IPS-15b (cell line): Measurements from ENCODE around the gene CHCHD10.

Source experiments
- H3K27me3 ChIP-seq: one replicate; pipeline ENCODE4 v1.6.1; 2013; ENCODE audit warnings: low read length; ENCODE audit not compliant: control insufficient read depth, insufficient read depth
- H3K36me3 ChIP-seq: one replicate; pipeline ENCODE4 v1.6.1; 2013; ENCODE audit warnings: low read length; ENCODE audit not compliant: control insufficient read depth, insufficient read depth
- H3K4me1 ChIP-seq: one replicate; pipeline ENCODE4 v1.6.1; 2013; ENCODE audit warnings: mild to moderate bottlenecking, low read length; ENCODE audit not compliant: control insufficient read depth, insufficient read depth
- H3K4me3 ChIP-seq: one replicate; pipeline ENCODE4 v1.5.1; 2013; ENCODE audit warnings: low read depth, low read length
- H3K9ac ChIP-seq: one replicate; pipeline ENCODE4 v1.6.1; 2013; ENCODE audit warnings: low read depth, mild to moderate bottlenecking, low read length
- H3K9me3 ChIP-seq: one replicate; pipeline ENCODE4 v1.6.1; 2013; ENCODE audit warnings: mild to moderate bottlenecking, low read length; ENCODE audit not compliant: control insufficient read depth, insufficient read depth

CHCHD10 gene

GRCh38 chr22:23763954-23764353, 3.8 kb downstream of the CHCHD10 start:
- H3K9me3 ChIP-seq, result no peaks in the 10 kb centered on the region
- H3K9ac ChIP-seq, result no peak overlapping the region
- H3K4me1 ChIP-seq, result peaks cover 13% of the 10 kb centered on the region
- H3K27me3 ChIP-seq, result peaks cover under 1% of the 10 kb centered on the region
- H3K4me3 ChIP-seq, result peak overlapping the region; percentile 52
- H3K36me3 ChIP-seq, result peaks cover 13% of the 10 kb centered on the region

GRCh38 chr22:23763579-23763945, 4.2 kb downstream of the CHCHD10 start:
- Histone ChIP-seq H3K27me3 (no peaks in the 10 kb centered on the region), H3K4me1 (peaks cover 13% of the 10 kb centered on the region), H3K9ac (no peak overlapping the region), H3K36me3 (peaks cover 13% of the 10 kb centered on the region), H3K4me3 (peak overlapping the region; percentile 52), H3K9me3 (no peaks in the 10 kb centered on the region)

GRCh38 chr22:23762842-23763578, 4.8 kb downstream of the CHCHD10 start, which contains the start of gene C22orf15:
C22orf15 (plus strand) TSS chr22:23762990; CDS start chr22:23763307, 317 bp downstream.
- no peaks in the 10 kb centered on the region for H3K9me3 ChIP-seq
- no peaks in the 10 kb centered on the region for H3K27me3 ChIP-seq
- no peak within 1 kb of the TSS for H3K9ac ChIP-seq
- H3K36me3 ChIP-seq, result peaks cover 13% of the 10 kb centered on the region
- H3K4me1 ChIP-seq, result peaks cover 13% of the 10 kb centered on the region
- peak within 1 kb of the TSS; percentile 52 for H3K4me3 ChIP-seq

- peaks cover 4% of the 10 kb centered on the region for H3K36me3 ChIP-seq
- no peak overlapping the region for H3K4me3 ChIP-seq
- no peak overlapping the region for H3K9ac ChIP-seq
- peaks cover 13% of the 10 kb centered on the region for H3K4me1 ChIP-seq
- no peaks in the 10 kb centered on the region for H3K9me3 ChIP-seq
- no peaks in the 10 kb centered on the region for H3K27me3 ChIP-seq
Measured at GRCh38 chr22:23760056-23760455, 7.7 kb downstream of the CHCHD10 start.

GRCh38 chr22:23759566-23759965, 8.2 kb downstream of the CHCHD10 start:
- H3K4me1 ChIP-seq, result peaks cover 13% of the 10 kb centered on the region
- no peak overlapping the region for H3K4me3 ChIP-seq

GRCh38 chr22:23756891-23757290, 10.9 kb downstream of the CHCHD10 start:
- H3K9ac ChIP-seq, result no peak overlapping the region
- H3K9me3 ChIP-seq, result no peaks in the 10 kb centered on the region
- H3K36me3 ChIP-seq, result no peaks in the 10 kb centered on the region
- H3K27me3 ChIP-seq, result no peaks in the 10 kb centered on the region
- H3K4me1 ChIP-seq, result peaks cover 2% of the 10 kb centered on the region
- no peak overlapping the region for H3K4me3 ChIP-seq

More at GRCh38 chr22:23759566-23759965, 8.2 kb downstream of the CHCHD10 start:
- Histone ChIP-seq H3K9ac (no peak overlapping the region), H3K36me3 (no peaks in the 10 kb centered on the region), H3K9me3 (no peaks in the 10 kb centered on the region), H3K27me3 (no peaks in the 10 kb centered on the region)

- no peaks in the 10 kb centered on the region for H3K9me3 ChIP-seq
- H3K4me3 ChIP-seq, result no peak overlapping the region
- peaks cover 2% of the 10 kb centered on the region for H3K4me1 ChIP-seq
- H3K36me3 ChIP-seq, result no peaks in the 10 kb centered on the region
- no peaks in the 10 kb centered on the region for H3K27me3 ChIP-seq
- H3K9ac ChIP-seq, result no peak overlapping the region
Measured at GRCh38 chr22:23755711-23756110, 12.1 kb downstream of the CHCHD10 start.

- Histone ChIP-seq H3K27me3 (no peaks in the 10 kb centered on the region), H3K4me3 (no peak overlapping the region), H3K4me1 (peaks cover 2% of the 10 kb centered on the region), H3K36me3 (no peaks in the 10 kb centered on the region), H3K9ac (no peak overlapping the region), H3K9me3 (no peaks in the 10 kb centered on the region)
Measured at GRCh38 chr22:23754980-23755636, 12.7 kb downstream of the CHCHD10 start.

GRCh38 chr22:23754220-23754919, 13.4 kb downstream of the CHCHD10 start, which contains the start of gene VPREB3:
VPREB3 (minus strand) TSS chr22:23754425; CDS start chr22:23754363, 62 bp downstream.
- Histone ChIP-seq H3K36me3 (no peaks in the 10 kb centered on the region), H3K4me1 (peaks cover 2% of the 10 kb centered on the region), H3K9me3 (no peaks in the 10 kb centered on the region), H3K9ac (no peak within 1 kb of the TSS), H3K27me3 (no peaks in the 10 kb centered on the region), H3K4me3 (no peak within 1 kb of the TSS)

- no peak overlapping the region for H3K4me3 ChIP-seq
- H3K9me3 ChIP-seq, result no peaks in the 10 kb centered on the region
- no peak overlapping the region for H3K9ac ChIP-seq
- H3K36me3 ChIP-seq, result no peaks in the 10 kb centered on the region
- peaks cover 2% of the 10 kb centered on the region for H3K4me1 ChIP-seq
- no peaks in the 10 kb centered on the region for H3K27me3 ChIP-seq
Measured at GRCh38 chr22:23753385-23753784, 14.4 kb downstream of the CHCHD10 start.

GRCh38 chr22:23752750-23753149, 15.0 kb downstream of the CHCHD10 start:
- H3K9me3 ChIP-seq, result no peaks in the 10 kb centered on the region
- peaks cover 2% of the 10 kb centered on the region for H3K4me1 ChIP-seq
- no peak overlapping the region for H3K4me3 ChIP-seq
- no peaks in the 10 kb centered on the region for H3K36me3 ChIP-seq
- no peak overlapping the region for H3K9ac ChIP-seq
- H3K27me3 ChIP-seq, result no peaks in the 10 kb centered on the region
